ENCODE measurements around the gene CD52.

Gene CD52

GRCh38 chr1:26283871-26284596 is 33.7 kb upstream of the CD52 start:
- no peak for TF ChIP-seq CTCF (conservative IDR thresholded peaks at IDR 0.05; ENCODE audit: low read depth, low read length)
- H3K27me3 ChIP-seq (ENCODE audit: insufficient read depth, low read depth): no peaks in the 10 kb centered on the region
- no peak overlapping the region for H3K4me2 ChIP-seq
- H3K4me1 ChIP-seq (ENCODE audit: low read depth, poor library complexity, severe bottlenecking): peaks cover 6% of the 10 kb centered on the region
- H3K36me3 ChIP-seq (ENCODE audit: insufficient read depth): no peaks in the 10 kb centered on the region
- no peaks in the 10 kb centered on the region for H4K20me1 ChIP-seq (ENCODE audit: insufficient read depth)
- no peak overlapping the region for H3K9ac ChIP-seq
- H2AFZ ChIP-seq (ENCODE audit: low read depth): no peak overlapping the region
- H3K27ac ChIP-seq: no peak overlapping the region
- no peak overlapping the region for H3K4me3 ChIP-seq (IDR thresholded peaks at IDR 0.05; ENCODE audit: insufficient read depth, low read depth, low read length)
- H3K79me2 ChIP-seq (ENCODE audit: insufficient read depth, low read depth): no peaks in the 10 kb centered on the region; the same call in 1 of the 2 replicates

GRCh38 chr1:26284597-26285347 is 33.0 kb upstream of the CD52 start:
- no peak overlapping the region for H2AFZ ChIP-seq (ENCODE audit: low read depth)
- H3K79me2 ChIP-seq (ENCODE audit: insufficient read depth, low read depth): no peaks in the 10 kb centered on the region; the same call in 1 of the 2 replicates
- H4K20me1 ChIP-seq (ENCODE audit: insufficient read depth): no peaks in the 10 kb centered on the region
- H3K4me2 ChIP-seq: no peak overlapping the region
- no peak overlapping the region for H3K27ac ChIP-seq
- no peaks in the 10 kb centered on the region for H3K36me3 ChIP-seq (ENCODE audit: insufficient read depth)
- H3K4me1 ChIP-seq (ENCODE audit: low read depth, poor library complexity, severe bottlenecking): no peaks in the 10 kb centered on the region
- H3K4me3 ChIP-seq (IDR thresholded peaks at IDR 0.05; ENCODE audit: insufficient read depth, low read depth, low read length): no peak overlapping the region
- H3K9ac ChIP-seq: no peak overlapping the region
- TF ChIP-seq CTCF (conservative IDR thresholded peaks at IDR 0.05; ENCODE audit: low read depth, low read length): peak; percentile 83
- H3K27me3 ChIP-seq (ENCODE audit: insufficient read depth, low read depth): no peaks in the 10 kb centered on the region

GRCh38 chr1:26285366-26286063 is 32.2 kb upstream of the CD52 start:
- H3K27me3 ChIP-seq (ENCODE audit: insufficient read depth, low read depth): no peaks in the 10 kb centered on the region
- no peak overlapping the region for H3K4me3 ChIP-seq (IDR thresholded peaks at IDR 0.05; ENCODE audit: insufficient read depth, low read depth, low read length)
- H2AFZ ChIP-seq (ENCODE audit: low read depth): no peak overlapping the region
- H3K4me2 ChIP-seq: no peak overlapping the region
- H3K4me1 ChIP-seq (ENCODE audit: low read depth, poor library complexity, severe bottlenecking): no peaks in the 10 kb centered on the region
- TF ChIP-seq CTCF (conservative IDR thresholded peaks at IDR 0.05; ENCODE audit: low read depth, low read length): peak; percentile 13; the same call in 1 of the 2 replicates
- no peak overlapping the region for H3K9ac ChIP-seq
- no peaks in the 10 kb centered on the region for H4K20me1 ChIP-seq (ENCODE audit: insufficient read depth)
- H3K79me2 ChIP-seq (ENCODE audit: insufficient read depth, low read depth): no peaks in the 10 kb centered on the region; the same call in 1 of the 2 replicates
- no peak overlapping the region for H3K27ac ChIP-seq
- no peaks in the 10 kb centered on the region for H3K36me3 ChIP-seq (ENCODE audit: insufficient read depth)

- Histone ChIP-seq H3K36me3 (ENCODE audit: insufficient read depth) (no peaks in the 10 kb centered on the region), H3K27ac (no peak overlapping the region), H4K20me1 (ENCODE audit: insufficient read depth) (no peaks in the 10 kb centered on the region), H2AFZ (ENCODE audit: low read depth) (no peak overlapping the region), H3K79me2 (ENCODE audit: insufficient read depth, low read depth) (no peaks in the 10 kb centered on the region; the same call in 1 of the 2 replicates), H3K4me2 (no peak overlapping the region), H3K9ac (no peak overlapping the region), H3K4me1 (ENCODE audit: low read depth, poor library complexity, severe bottlenecking) (no peaks in the 10 kb centered on the region), H3K4me3 (IDR thresholded peaks at IDR 0.05; ENCODE audit: insufficient read depth, low read depth, low read length) (no peak overlapping the region), H3K27me3 (ENCODE audit: insufficient read depth, low read depth) (no peaks in the 10 kb centered on the region)
- peak; percentile 33; the same call in 1 of the 2 replicates for TF ChIP-seq CTCF (conservative IDR thresholded peaks at IDR 0.05; ENCODE audit: low read depth, low read length)
Measured at GRCh38 chr1:26286064-26286416, 31.7 kb upstream of the CD52 start.
